HUDEP-2 (cell line): ENCODE results near the gene MMP25.

Source experiments
- DNase-seq, 76 experiments: peaks; one replicate each; lab custom pipeline; 2025; ENCODE audit not compliant: unreplicated experiment in 76 of 76; lab: John Stamatoyannopoulos, UW

MMP25 gene

GRCh38 chr16:3045758-3046640 lies at the start of gene MMP25:
Gene MMP25 (plus strand): TSS chr16:3046561. CDS start chr16:3046918, 357 bp downstream.
- no peak for DNase-seq

GRCh38 chr16:2999929-3000328 lies 46.4 kb upstream of the MMP25 start:
- no peak for DNase-seq

GRCh38 chr16:3000540-3000939 lies 45.8 kb upstream of the MMP25 start:
- DNase-seq, result no peak

- no peak for DNase-seq
Measured at GRCh38 chr16:3001316-3001715, 45.0 kb upstream of the MMP25 start.

GRCh38 chr16:3003582-3004270 lies 42.6 kb upstream of the MMP25 start:
- peak; percentile 48 to 99 (median 98) for DNase-seq

- peak in 6 of 76 experiments; percentile 20 to 53 (median 37) for DNase-seq
Measured at GRCh38 chr16:3004319-3004718, 42.0 kb upstream of the MMP25 start.

- DNase-seq, result peak in 64 of 76 experiments; percentile 4 to 74 (median 48)
Measured at GRCh38 chr16:3004781-3005284, 41.5 kb upstream of the MMP25 start.

- peak in 61 of 76 experiments; percentile 9 to 79 (median 48) for DNase-seq
Measured at GRCh38 chr16:3007059-3007956, 39.1 kb upstream of the MMP25 start.

GRCh38 chr16:3007957-3008689 lies 38.2 kb upstream of the MMP25 start:
- DNase-seq, result peak in 4 of 76 experiments; percentile 5 to 16 (median 12)

GRCh38 chr16:3008690-3009037 lies 37.7 kb upstream of the MMP25 start:
- no peak for DNase-seq

GRCh38 chr16:3009568-3010390 lies 36.6 kb upstream of the MMP25 start:
- DNase-seq, result no peak

GRCh38 chr16:3010510-3010909 lies 35.9 kb upstream of the MMP25 start:
- DNase-seq, result no peak

- no peak for DNase-seq
Measured at GRCh38 chr16:3012246-3012645, 34.1 kb upstream of the MMP25 start.

GRCh38 chr16:3012828-3013420 lies 33.4 kb upstream of the MMP25 start, which contains the start of gene CLDN9:
Gene CLDN9 (plus strand): TSS chr16:3012923. CDS start chr16:3013363, 440 bp downstream.
- no peak for DNase-seq

GRCh38 chr16:3013491-3013951 lies 32.8 kb upstream of the MMP25 start:
- no peak for DNase-seq

- no peak for DNase-seq
Measured at GRCh38 chr16:3013998-3014690, 32.2 kb upstream of the MMP25 start.

GRCh38 chr16:3014971-3015370 lies 31.4 kb upstream of the MMP25 start:
- DNase-seq, result no peak
